Measurements from ENCODE around the gene PIAS4. TPM values are rescaled to one million over a fixed set of nuclear protein-coding genes. Genes with fewer than 3 reads are reported as not detected.

PIAS4 gene
- polyA plus RNA-seq, 1 donor (not counting 4 experiments of a cell fraction or from before 2014, with no cell fraction given): 7.5 TPM

GRCh38 chr19:4067396-4068046, 60.0 kb downstream of the PIAS4 start:
- peak overlapping the region; percentile 12 for H2AFZ ChIP-seq (ENCODE audit: control insufficient read depth, low read length)
- no peak overlapping the region for H3K27ac ChIP-seq (ENCODE audit: control insufficient read depth, insufficient read depth, low read length)
- no peaks in the 10 kb centered on the region for H3K27me3 ChIP-seq (ENCODE audit: control insufficient read depth, extremely low read depth, insufficient read depth, low read length)
- H3K36me3 ChIP-seq (ENCODE audit: control insufficient read depth in 2 of 2, extremely low read depth in 1 of 2, insufficient read depth in 2 of 2, low read length in 2 of 2): peaks cover 5 to 12% of the 10 kb centered on the region in 2 experiments
- H3K79me2 ChIP-seq (ENCODE audit: control insufficient read depth, insufficient read depth, low read length): peaks cover 26% of the 10 kb centered on the region
- H4K20me1 ChIP-seq (ENCODE audit: control insufficient read depth, extremely low read depth, insufficient read depth, low read length): peaks cover 18% of the 10 kb centered on the region
- H3K9me1 ChIP-seq (ENCODE audit: control insufficient read depth, extremely low read depth, insufficient read depth, low read length): no peaks in the 10 kb centered on the region
- peak overlapping the region; percentile 20 to 93 (median 78) for H3K4me3 ChIP-seq (ENCODE audit: control insufficient read depth in 2 of 3, extremely low read depth in 1 of 3, insufficient read depth in 2 of 3, low read depth in 1 of 3, low read length in 3 of 3)
- H3K9ac ChIP-seq (ENCODE audit: control insufficient read depth, extremely low read depth, insufficient read depth, low read length): peak overlapping the region; percentile 22
- peaks cover 19% of the 10 kb centered on the region for H3K4me1 ChIP-seq (ENCODE audit: control insufficient read depth, extremely low read depth, insufficient read depth, low read length)
- FAIRE-seq: no peak
- TF ChIP-seq CTCF (optimal IDR thresholded peaks at IDR 0.05 in 1 of 3, IDR thresholded peaks at IDR 0.05 in 1 of 3, conservative IDR thresholded peaks at IDR 0.05 in 1 of 3; ENCODE audit: extremely low read depth in 1 of 3, insufficient read depth in 2 of 3, low read length in 3 of 3): no peak
- peak; percentile 8 for TF ChIP-seq EZH2 (IDR thresholded peaks at IDR 0.05; ENCODE audit: low read length)
- no peaks in the 10 kb centered on the region for H3K9me3 ChIP-seq (ENCODE audit: control insufficient read depth, low read depth, low read length)
- no peak for DNase-seq (ENCODE audit: low read depth, low spot score)
- dilution Hi-C loops (cut with MboI; ENCODE audit: extremely low pct_ligation_motif_present, low sequenced_read_pairs): no loop called here
- H3K4me2 ChIP-seq (ENCODE audit: control insufficient read depth, extremely low read depth, insufficient read depth, low read depth, low read length): peak overlapping the region; percentile 51

GRCh38 chr19:4068047-4068966, 60.8 kb downstream of the PIAS4 start:
- no peak overlapping the region for H3K27ac ChIP-seq (ENCODE audit: control insufficient read depth, insufficient read depth, low read length)
- H2AFZ ChIP-seq (ENCODE audit: control insufficient read depth, low read length): no peak overlapping the region
- no peak overlapping the region for H3K4me3 ChIP-seq (ENCODE audit: control insufficient read depth in 2 of 3, extremely low read depth in 1 of 3, insufficient read depth in 2 of 3, low read depth in 1 of 3, low read length in 3 of 3)

More at GRCh38 chr19:4068047-4068966, 60.8 kb downstream of the PIAS4 start:
- Histone ChIP-seq H3K9me3 (ENCODE audit: control insufficient read depth, low read depth, low read length) (no peaks in the 10 kb centered on the region), H3K4me2 (ENCODE audit: control insufficient read depth, extremely low read depth, insufficient read depth, low read depth, low read length) (peak overlapping the region; percentile 51), H3K36me3 (ENCODE audit: control insufficient read depth in 2 of 2, extremely low read depth in 1 of 2, insufficient read depth in 2 of 2, low read length in 2 of 2) (peaks cover 0 to 4% of the 10 kb centered on the region in 2 experiments), H3K27me3 (ENCODE audit: control insufficient read depth, extremely low read depth, insufficient read depth, low read length) (no peaks in the 10 kb centered on the region), H3K79me2 (ENCODE audit: control insufficient read depth, insufficient read depth, low read length) (peaks cover 18% of the 10 kb centered on the region), H4K20me1 (ENCODE audit: control insufficient read depth, extremely low read depth, insufficient read depth, low read length) (peaks cover 10% of the 10 kb centered on the region), H3K9ac (ENCODE audit: control insufficient read depth, extremely low read depth, insufficient read depth, low read length) (no peak overlapping the region), H3K4me1 (ENCODE audit: control insufficient read depth, extremely low read depth, insufficient read depth, low read length) (peaks cover 11% of the 10 kb centered on the region), H3K9me1 (ENCODE audit: control insufficient read depth, extremely low read depth, insufficient read depth, low read length) (no peaks in the 10 kb centered on the region)
- no peak for DNase-seq (ENCODE audit: low read depth, low spot score)
- TF ChIP-seq CTCF (optimal IDR thresholded peaks at IDR 0.05 in 1 of 3, IDR thresholded peaks at IDR 0.05 in 1 of 3, conservative IDR thresholded peaks at IDR 0.05 in 1 of 3; ENCODE audit: extremely low read depth in 1 of 3, insufficient read depth in 2 of 3, low read length in 3 of 3) (no peak), EZH2 (IDR thresholded peaks at IDR 0.05; ENCODE audit: low read length) (peak; percentile 42)
- no peak for FAIRE-seq
- dilution Hi-C loops (cut with MboI; ENCODE audit: extremely low pct_ligation_motif_present, low sequenced_read_pairs): no loop called here
